Ishikawa (cell line): Measurements from ENCODE around the gene PARVG.

Experiments used
- CEBPB ChIP-seq: IDR thresholded peaks from 2 replicates; pipeline ENCODE4 v1.6.1; 2012
- CREB1 ChIP-seq: IDR thresholded peaks from 2 replicates; pipeline ENCODE4 v1.6.1; 2012; ENCODE audit warnings: low read depth
- EGR1 ChIP-seq: IDR thresholded peaks from 2 replicates; pipeline ENCODE4 v1.6.1; 2012
- EP300 ChIP-seq: IDR thresholded peaks from 2 replicates; pipeline ENCODE4 v1.6.1; 2012; ENCODE audit warnings: borderline replicate concordance
- FOXM1 ChIP-seq: IDR thresholded peaks from 2 replicates; pipeline ENCODE4 v1.6.1; 2012; ENCODE audit warnings: low read depth, borderline replicate concordance
- NFIC ChIP-seq: IDR thresholded peaks from 2 replicates; pipeline ENCODE4 v1.6.1; 2012
- RAD21 ChIP-seq: IDR thresholded peaks from 2 replicates; pipeline ENCODE4 v1.6.1; 2012; ENCODE audit warnings: low read depth
- TAF1 ChIP-seq: IDR thresholded peaks from 2 replicates; pipeline ENCODE4 v1.6.1; 2012; ENCODE audit warnings: low read depth, mild to moderate bottlenecking
- TCF12 ChIP-seq: IDR thresholded peaks from 2 replicates; pipeline ENCODE4 v1.6.1; 2012; ENCODE audit warnings: low read depth
- TEAD4 ChIP-seq: IDR thresholded peaks from 2 replicates; pipeline ENCODE4 v1.6.1; 2012
- YY1 ChIP-seq: IDR thresholded peaks from 2 replicates; pipeline ENCODE4 v1.6.1; 2012; ENCODE audit warnings: low read depth
- ZBTB7A ChIP-seq: IDR thresholded peaks from 2 replicates; pipeline ENCODE4 v1.6.1; 2012; ENCODE audit warnings: low read depth
- TF ChIP-seq, protein P1 (sequence below): IDR thresholded peaks from 2 replicates; pipeline ENCODE4 v1.6.1; 2012
- TF ChIP-seq, protein P2 (sequence below): IDR thresholded peaks from 2 replicates; pipeline ENCODE4 v1.6.1; 2012
- TF ChIP-seq, protein P3 (sequence below): IDR thresholded peaks from 2 replicates; pipeline ENCODE4 v1.6.1; 2012; ENCODE audit warnings: low read depth, mild to moderate bottlenecking

Gene PARVG

DNA sequence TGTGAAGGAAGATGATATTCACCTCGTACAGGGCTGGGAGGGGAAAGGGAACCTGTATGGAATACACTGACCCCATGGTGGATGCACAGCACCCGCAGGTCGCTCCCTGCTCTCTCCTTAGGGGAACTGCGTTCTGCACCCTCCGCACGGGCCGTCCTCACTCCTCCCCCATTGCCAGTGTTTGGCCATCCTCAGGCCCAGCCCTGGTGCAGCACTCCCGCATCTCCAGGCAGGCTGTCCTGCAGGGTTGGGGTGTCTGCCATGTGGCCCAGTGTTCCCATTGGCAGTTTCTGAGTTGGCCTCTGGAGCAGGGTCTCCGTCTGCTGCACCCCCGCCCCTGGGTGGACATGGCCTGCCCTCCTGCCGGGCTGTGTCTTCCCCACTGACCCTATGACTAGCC, 19.1 kb upstream of the PARVG start:
- TF ChIP-seq ZBTB7A (no peak), EGR1 (no peak), CEBPB (no peak), TAF1 (no peak), TEAD4 (no peak), FOXM1 (no peak), YY1 (no peak), CREB1 (no peak), EP300 (no peak), TCF12 (no peak), RAD21 (no peak), NFIC (no peak)
- TF ChIP-seq, protein P1, sequence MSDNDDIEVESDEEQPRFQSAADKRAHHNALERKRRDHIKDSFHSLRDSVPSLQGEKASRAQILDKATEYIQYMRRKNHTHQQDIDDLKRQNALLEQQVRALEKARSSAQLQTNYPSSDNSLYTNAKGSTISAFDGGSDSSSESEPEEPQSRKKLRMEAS, result no peak
- TF ChIP-seq, protein P2, sequence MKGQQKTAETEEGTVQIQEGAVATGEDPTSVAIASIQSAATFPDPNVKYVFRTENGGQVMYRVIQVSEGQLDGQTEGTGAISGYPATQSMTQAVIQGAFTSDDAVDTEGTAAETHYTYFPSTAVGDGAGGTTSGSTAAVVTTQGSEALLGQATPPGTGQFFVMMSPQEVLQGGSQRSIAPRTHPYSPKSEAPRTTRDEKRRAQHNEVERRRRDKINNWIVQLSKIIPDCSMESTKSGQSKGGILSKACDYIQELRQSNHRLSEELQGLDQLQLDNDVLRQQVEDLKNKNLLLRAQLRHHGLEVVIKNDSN, result no peak
- TF ChIP-seq, protein P3, sequence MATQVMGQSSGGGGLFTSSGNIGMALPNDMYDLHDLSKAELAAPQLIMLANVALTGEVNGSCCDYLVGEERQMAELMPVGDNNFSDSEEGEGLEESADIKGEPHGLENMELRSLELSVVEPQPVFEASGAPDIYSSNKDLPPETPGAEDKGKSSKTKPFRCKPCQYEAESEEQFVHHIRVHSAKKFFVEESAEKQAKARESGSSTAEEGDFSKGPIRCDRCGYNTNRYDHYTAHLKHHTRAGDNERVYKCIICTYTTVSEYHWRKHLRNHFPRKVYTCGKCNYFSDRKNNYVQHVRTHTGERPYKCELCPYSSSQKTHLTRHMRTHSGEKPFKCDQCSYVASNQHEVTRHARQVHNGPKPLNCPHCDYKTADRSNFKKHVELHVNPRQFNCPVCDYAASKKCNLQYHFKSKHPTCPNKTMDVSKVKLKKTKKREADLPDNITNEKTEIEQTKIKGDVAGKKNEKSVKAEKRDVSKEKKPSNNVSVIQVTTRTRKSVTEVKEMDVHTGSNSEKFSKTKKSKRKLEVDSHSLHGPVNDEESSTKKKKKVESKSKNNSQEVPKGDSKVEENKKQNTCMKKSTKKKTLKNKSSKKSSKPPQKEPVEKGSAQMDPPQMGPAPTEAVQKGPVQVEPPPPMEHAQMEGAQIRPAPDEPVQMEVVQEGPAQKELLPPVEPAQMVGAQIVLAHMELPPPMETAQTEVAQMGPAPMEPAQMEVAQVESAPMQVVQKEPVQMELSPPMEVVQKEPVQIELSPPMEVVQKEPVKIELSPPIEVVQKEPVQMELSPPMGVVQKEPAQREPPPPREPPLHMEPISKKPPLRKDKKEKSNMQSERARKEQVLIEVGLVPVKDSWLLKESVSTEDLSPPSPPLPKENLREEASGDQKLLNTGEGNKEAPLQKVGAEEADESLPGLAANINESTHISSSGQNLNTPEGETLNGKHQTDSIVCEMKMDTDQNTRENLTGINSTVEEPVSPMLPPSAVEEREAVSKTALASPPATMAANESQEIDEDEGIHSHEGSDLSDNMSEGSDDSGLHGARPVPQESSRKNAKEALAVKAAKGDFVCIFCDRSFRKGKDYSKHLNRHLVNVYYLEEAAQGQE, result no peak

DNA sequence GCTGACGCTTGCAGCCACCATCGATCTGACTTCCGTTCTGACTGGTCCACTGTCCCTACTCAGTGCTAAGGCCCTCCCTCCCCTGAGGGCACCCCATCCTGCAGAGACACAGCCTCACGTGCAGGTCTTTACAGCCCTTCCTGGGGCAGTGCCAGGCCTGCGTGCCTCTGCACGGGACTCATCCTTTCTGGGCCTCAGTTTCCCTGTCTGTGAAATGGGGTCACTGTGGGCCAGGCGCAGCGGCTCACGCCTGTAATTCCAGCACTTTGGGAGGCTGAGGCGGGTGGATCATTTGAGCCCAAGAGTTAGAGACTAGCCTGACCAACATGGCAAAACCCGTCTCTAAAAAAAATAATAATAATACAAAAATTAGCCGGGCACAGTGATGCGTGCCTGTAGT, 17.8 kb upstream of the PARVG start:
- TF ChIP-seq TEAD4 (no peak), EP300 (no peak), NFIC (no peak), YY1 (no peak), TAF1 (no peak), FOXM1 (no peak), EGR1 (no peak), RAD21 (no peak), TCF12 (no peak), CREB1 (no peak), ZBTB7A (no peak), CEBPB (no peak)
- TF ChIP-seq, protein P3, result no peak
- TF ChIP-seq, protein P2, result no peak
- TF ChIP-seq, protein P1, result no peak

DNA sequence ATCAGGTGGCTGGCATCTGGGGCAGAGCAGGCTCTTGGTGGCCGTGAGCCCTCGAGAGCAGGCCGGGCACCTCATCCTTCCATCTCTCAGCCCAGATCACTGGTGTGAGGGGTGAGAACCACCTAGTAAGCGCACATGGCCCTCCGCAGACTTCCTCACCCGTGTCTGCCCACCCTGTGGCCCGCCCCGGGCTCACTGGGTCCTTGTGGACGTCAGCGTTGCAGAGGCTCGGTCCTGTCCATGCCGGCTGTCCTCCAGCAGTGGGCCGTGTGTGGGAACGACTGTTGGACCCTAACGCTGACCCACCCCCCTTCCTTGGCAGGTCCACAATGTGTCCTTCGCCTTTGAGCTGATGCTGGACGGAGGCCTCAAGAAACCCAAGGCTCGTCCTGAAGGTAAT, 17.2 kb upstream of the PARVG start:
- no peak for TF ChIP-seq FOXM1
- TF ChIP-seq EGR1, result no peak
- TF ChIP-seq YY1, result no peak
- TF ChIP-seq, protein P2, result no peak
- no peak for TF ChIP-seq TEAD4
- no peak for TF ChIP-seq TAF1
- TF ChIP-seq, protein P3, result no peak
- no peak for TF ChIP-seq NFIC
- no peak for TF ChIP-seq CREB1
- TF ChIP-seq CEBPB, result no peak
- no peak for TF ChIP-seq EP300
- no peak for TF ChIP-seq RAD21

DNA sequence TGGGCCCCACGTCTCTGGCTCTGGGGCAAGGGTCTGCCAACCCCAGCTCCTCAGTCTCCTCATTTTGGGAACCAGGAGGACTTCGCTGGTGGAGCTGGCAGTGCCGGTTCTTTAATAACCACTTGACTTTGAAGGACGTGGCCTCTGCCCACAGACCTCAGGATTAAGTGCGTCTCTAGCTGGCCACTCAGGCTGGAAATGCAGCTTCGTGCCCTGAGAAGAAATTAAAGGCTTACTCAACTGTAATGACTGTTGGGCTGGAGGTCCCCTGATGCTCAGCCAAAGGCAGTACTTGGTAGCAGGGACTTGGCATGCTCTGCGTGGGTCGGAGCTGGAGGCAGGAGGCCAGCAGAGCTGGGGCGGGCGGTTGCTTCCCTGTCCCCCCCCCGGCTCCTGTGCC, 16.7 kb upstream of the PARVG start:
- no peak for TF ChIP-seq CREB1
